ENCODE measurements around the gene XG.
A peak's percentile ranks its signal among the peaks of the same experiment; 100 is the strongest.

XG gene

GRCh38 chrX:2823795-2824386 lies 72.1 kb downstream of the XG start:
- no peak for DNase-seq

GRCh38 chrX:2824886-2825285 lies 73.0 kb downstream of the XG start:
- DNase-seq = no peak

DNA sequence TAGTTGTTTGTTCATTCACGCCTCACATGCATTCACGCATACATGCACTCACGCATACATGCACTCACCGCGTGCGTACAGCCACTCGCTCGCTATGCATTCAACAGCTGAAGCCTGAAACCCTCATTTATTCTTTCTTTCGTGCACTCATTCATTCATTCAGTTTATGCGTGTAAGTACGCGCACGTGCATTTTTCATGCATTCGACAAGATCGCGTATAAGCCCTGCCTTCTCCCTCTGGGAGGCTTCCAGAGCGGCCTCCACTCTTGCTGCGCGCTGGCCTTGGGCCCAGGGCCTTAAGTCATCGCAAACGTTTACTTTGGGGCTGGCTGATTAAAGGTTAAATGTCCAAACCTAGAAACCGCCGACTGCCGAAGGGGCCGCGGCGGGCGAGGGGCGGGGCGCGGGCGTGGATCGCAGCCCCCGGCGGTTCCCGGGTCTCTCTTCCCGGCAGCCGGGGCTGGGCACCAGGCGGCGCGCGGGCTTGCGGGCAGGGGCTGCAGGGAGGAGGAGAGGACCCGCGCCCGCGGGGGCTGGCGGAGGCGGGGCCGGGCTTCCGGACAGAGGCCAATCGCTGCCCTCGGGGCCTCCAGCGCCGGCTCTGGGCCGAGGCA lies 76.6 kb downstream of the XG start, which contains the start of gene GYG2:
Gene GYG2, plus strand, starts transcription at position 587 of the 615 bp plus-strand sequence. CDS start 1,259 bp downstream, outside the sequence.
- no peak for DNase-seq

- no peak for DNase-seq
Observed at GRCh38 chrX:2828959-2829411, 77.1 kb downstream of the XG start.

- DNase-seq = no peak
Observed at GRCh38 chrX:2829469-2830246, 77.8 kb downstream of the XG start.

GRCh38 chrX:2831471-2832228 lies 79.8 kb downstream of the XG start:
- no peak for DNase-seq

- DNase-seq = no peak
Observed at GRCh38 chrX:2837961-2838360, 86.1 kb downstream of the XG start.

DNA sequence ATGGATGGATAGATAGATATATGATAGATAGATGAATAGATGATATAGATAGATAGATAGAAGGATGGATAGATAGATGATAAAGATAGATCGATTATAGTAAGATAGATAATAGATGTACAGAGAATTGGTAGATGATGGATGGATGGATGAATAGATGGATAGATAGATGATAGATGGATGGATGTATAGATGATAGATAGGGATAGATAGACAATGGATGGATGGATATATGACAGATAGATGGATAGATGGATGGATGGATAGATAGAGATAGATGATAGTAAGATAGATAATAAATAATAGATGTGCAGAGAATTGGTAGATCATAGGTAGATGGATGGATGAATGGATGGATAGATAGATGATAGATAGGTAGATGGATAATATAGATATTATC lies 89.1 kb downstream of the XG start:
- DNase-seq = no peak

DNA sequence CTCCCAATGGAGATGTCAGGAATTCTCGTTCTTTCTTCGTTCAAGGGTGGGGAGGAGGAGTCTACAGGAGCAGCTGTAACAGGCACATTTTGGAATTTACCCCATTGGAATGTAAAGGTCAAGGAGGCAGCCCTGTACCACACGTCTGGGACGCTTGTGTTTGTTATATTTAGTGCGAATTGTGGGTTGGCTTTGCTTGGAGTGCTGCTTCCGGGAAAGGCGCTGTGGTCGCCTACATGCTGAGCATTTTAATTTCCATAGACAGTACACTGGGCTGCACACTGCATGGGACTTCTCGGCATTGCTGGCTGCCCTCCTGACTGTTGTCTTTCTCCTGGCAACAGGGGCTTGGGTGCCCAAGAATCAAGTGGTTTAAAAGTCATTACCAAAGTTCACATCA lies 89.7 kb downstream of the XG start:
- no peak for DNase-seq

DNA sequence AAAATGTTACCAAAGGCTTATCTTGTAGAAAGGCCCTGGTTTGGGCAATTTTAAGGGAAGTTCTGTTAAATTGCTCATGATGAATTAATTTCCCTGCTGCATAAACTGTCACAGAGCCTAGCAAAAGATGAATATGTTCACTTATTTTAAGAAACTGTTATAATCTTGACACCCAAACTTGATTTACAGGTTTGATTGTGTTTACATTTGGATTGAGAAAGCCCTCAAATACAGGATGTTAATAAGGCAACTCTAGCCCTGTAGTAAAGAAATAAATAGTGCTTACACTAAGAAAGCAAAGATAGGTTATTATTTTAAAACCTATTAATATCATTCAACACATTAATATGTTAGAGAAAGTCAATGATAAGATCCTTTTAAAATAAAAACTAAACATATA lies 95.2 kb downstream of the XG start:
- no peak for DNase-seq

DNA sequence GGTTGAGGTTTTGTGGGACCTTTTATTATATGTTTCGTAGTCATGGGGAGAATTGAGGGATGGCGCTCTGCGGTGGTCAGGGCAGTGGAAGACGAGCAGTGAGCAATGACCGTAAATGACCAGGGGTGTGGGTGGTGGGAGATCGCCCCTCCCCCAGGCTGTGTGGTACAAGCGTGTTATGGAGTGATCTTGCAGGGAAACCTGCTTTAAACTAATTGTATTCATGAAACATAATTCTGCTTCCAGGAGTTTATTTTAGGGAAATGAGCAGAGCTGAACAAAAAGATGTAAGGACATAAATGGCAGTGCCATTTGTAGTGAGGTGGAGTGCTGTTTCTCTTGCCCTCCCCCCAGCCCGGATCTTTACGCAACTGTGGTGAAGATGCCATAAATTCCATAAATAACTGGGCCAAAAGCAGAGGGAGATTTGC lies 97.0 kb downstream of the XG start:
- no peak for DNase-seq

GRCh38 chrX:2854918-2855317 lies 103.1 kb downstream of the XG start:
- DNase-seq = no peak

- no peak for DNase-seq
Observed at GRCh38 chrX:2855761-2856160, 103.9 kb downstream of the XG start.

GRCh38 chrX:2857566-2857965 lies 105.7 kb downstream of the XG start:
- DNase-seq = peak; percentile 13

DNA sequence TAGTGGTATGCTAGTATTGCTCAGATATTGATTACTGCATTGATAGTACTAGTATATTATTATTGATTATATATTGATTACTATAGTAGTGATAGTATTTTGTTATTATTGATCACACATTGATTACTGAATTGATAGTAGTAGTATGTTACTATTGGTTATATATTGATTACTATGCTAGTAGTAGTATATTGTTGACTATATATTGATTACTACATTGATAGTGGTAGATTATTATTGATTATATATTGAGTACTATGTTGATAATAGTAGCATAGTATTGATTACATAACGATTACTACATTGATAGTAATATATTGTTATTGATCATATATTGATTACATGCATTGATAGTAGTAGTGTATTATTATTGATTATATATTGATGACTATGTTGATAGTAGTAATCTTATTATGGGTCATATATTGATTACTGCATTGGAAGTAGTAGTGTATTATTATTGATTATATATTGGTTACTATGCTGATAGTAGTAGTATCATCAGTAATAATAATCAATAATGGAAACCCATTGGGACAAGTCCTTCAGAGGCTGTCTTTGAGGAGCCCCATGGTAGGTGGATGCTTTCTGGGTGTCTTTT lies 107.5 kb downstream of the XG start:
- no peak for DNase-seq

DNA sequence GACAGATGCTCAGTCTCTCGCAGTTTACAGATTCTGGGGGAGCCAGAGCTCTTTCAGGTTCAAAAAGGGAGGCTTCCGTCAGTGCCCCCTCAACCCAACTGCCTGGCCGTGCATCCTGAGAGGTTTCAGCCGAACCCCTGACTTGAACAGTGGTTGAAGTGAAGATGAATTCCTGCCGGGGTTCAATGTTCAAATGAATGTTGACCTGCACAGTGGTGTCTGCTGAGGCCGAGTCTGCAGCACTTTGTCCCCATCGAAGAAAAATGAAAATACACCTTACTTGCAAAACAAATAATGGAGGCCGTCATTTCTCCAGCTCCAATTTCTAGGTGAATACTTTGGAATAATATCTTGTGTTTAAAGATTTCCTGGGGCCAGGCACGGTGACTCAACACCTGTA lies 110.6 kb downstream of the XG start:
- no peak for DNase-seq

- DNase-seq = no peak
Observed at GRCh38 chrX:2863646-2864045, 111.8 kb downstream of the XG start.
